ENCODE results near the gene GAPT. TPM values are rescaled to one million over a fixed set of nuclear protein-coding genes. Genes with fewer than 3 reads are reported as not detected.

Gene GAPT
- total and polyA plus RNA-seq, 4 donors: 0.17 to 2.5 (median 0.94) TPM

DNA sequence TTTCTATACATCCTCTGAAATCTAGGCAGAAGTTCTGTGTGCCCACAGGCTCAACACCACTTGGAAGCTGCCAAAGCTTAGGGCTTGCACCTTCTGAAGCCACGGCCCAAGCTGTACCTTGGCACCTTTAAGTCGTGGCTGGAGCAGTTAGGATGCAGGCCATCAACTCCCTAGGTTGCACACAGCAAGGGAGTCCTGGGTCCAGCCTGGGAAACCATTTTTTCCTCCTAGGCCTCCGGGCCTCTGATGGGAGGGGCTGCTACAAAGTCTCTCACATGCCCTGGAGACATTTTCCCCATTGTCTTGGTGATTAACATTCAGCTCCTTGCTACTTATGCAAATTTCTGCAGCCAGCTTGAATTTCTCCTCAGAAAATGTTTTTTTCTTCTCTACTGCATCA lies 15.8 kb upstream of the GAPT start (continued):
- no peak for TF ChIP-seq RAD21 (IDR thresholded peaks at IDR 0.05)
- no peak for TF ChIP-seq SP1 (IDR thresholded peaks at IDR 0.05)

- WGBS: 11% methylated on average over 1 of the region's 1 CpG
- no peaks in the 10 kb centered on the region for H3K27me3 ChIP-seq (ENCODE audit: control insufficient read depth in 4 of 4, insufficient read depth in 4 of 4, low read length in 3 of 4)
- no peaks in the 10 kb centered on the region for H3K9me3 ChIP-seq (ENCODE audit: control insufficient read depth in 4 of 4, low read length in 3 of 4)
- H3K9ac ChIP-seq (ENCODE audit: low read depth in 1 of 2, low read length in 2 of 2): no peak overlapping the region
- H3K36me3 ChIP-seq (ENCODE audit: control insufficient read depth in 4 of 4, insufficient read depth in 3 of 4, low read depth in 1 of 4, low read length in 3 of 4): no peaks in the 10 kb centered on the region
- no peaks in the 10 kb centered on the region for H3K4me1 ChIP-seq (ENCODE audit: control insufficient read depth in 4 of 4, insufficient read depth in 4 of 4, low read length in 3 of 4)
- no peak for DNase-seq (ENCODE audit: low spot score)
- TF ChIP-seq RXRA (IDR thresholded peaks at IDR 0.05) (no peak), ATF3 (IDR thresholded peaks at IDR 0.05) (no peak), RAD21 (IDR thresholded peaks at IDR 0.05) (peak; percentile 57 to 69)
- H3K4me3 ChIP-seq (ENCODE audit: low read depth in 1 of 3, low read length in 3 of 3): no peak overlapping the region
- no peak overlapping the region for H3K27ac ChIP-seq (ENCODE audit: low read depth in 1 of 2, low read length in 2 of 2)
Observed at GRCh38 chr5:58477760-58478376, 13.4 kb upstream of the GAPT start.

GRCh38 chr5:58481066-58481676 lies 10.1 kb upstream of the GAPT start:
- no peak for TF ChIP-seq RXRA (IDR thresholded peaks at IDR 0.05)
- TF ChIP-seq, protein P1, sequence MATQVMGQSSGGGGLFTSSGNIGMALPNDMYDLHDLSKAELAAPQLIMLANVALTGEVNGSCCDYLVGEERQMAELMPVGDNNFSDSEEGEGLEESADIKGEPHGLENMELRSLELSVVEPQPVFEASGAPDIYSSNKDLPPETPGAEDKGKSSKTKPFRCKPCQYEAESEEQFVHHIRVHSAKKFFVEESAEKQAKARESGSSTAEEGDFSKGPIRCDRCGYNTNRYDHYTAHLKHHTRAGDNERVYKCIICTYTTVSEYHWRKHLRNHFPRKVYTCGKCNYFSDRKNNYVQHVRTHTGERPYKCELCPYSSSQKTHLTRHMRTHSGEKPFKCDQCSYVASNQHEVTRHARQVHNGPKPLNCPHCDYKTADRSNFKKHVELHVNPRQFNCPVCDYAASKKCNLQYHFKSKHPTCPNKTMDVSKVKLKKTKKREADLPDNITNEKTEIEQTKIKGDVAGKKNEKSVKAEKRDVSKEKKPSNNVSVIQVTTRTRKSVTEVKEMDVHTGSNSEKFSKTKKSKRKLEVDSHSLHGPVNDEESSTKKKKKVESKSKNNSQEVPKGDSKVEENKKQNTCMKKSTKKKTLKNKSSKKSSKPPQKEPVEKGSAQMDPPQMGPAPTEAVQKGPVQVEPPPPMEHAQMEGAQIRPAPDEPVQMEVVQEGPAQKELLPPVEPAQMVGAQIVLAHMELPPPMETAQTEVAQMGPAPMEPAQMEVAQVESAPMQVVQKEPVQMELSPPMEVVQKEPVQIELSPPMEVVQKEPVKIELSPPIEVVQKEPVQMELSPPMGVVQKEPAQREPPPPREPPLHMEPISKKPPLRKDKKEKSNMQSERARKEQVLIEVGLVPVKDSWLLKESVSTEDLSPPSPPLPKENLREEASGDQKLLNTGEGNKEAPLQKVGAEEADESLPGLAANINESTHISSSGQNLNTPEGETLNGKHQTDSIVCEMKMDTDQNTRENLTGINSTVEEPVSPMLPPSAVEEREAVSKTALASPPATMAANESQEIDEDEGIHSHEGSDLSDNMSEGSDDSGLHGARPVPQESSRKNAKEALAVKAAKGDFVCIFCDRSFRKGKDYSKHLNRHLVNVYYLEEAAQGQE (IDR thresholded peaks at IDR 0.05): no peak
- TF ChIP-seq RAD21 (IDR thresholded peaks at IDR 0.05): no peak
- TF ChIP-seq ZBTB33 (IDR thresholded peaks at IDR 0.05): no peak
- no peak for TF ChIP-seq YY1 (IDR thresholded peaks at IDR 0.05)
- TF ChIP-seq FOXA2 (IDR thresholded peaks at IDR 0.05): no peak
- TF ChIP-seq HNF4A (conservative IDR thresholded peaks at IDR 0.05): no peak
- TF ChIP-seq ATF3 (IDR thresholded peaks at IDR 0.05): no peak
- TF ChIP-seq SP1 (IDR thresholded peaks at IDR 0.05): no peak
- no peak for TF ChIP-seq CTCF (IDR thresholded peaks at IDR 0.05; ENCODE audit: low read depth, low read length, missing input control)
- no peak for TF ChIP-seq FOXA1 (IDR thresholded peaks at IDR 0.05)
- TF ChIP-seq MAX (IDR thresholded peaks at IDR 0.05): no peak
- no peak for TF ChIP-seq HNF4G (IDR thresholded peaks at IDR 0.05)
- TF ChIP-seq GABPA (IDR thresholded peaks at IDR 0.05 in 1 of 2, conservative IDR thresholded peaks at IDR 0.05 in 1 of 2): no peak
- TF ChIP-seq EGR1 (IDR thresholded peaks at IDR 0.05; ENCODE audit: low read depth in 2 of 2): no peak
- no peak for TF ChIP-seq NR2F2 (IDR thresholded peaks at IDR 0.05)
- H3K27me3 ChIP-seq (ENCODE audit: control insufficient read depth in 4 of 4, insufficient read depth in 4 of 4, low read length in 3 of 4): no peaks in the 10 kb centered on the region
- H3K9ac ChIP-seq (ENCODE audit: low read depth in 1 of 2, low read length in 2 of 2): no peak overlapping the region
- no peaks in the 10 kb centered on the region for H3K36me3 ChIP-seq (ENCODE audit: control insufficient read depth in 4 of 4, insufficient read depth in 3 of 4, low read depth in 1 of 4, low read length in 3 of 4)
- no peak for DNase-seq (ENCODE audit: low spot score)
- no peaks in the 10 kb centered on the region for H3K4me1 ChIP-seq (ENCODE audit: control insufficient read depth in 4 of 4, insufficient read depth in 4 of 4, low read length in 3 of 4)
- no peaks in the 10 kb centered on the region for H3K9me3 ChIP-seq (ENCODE audit: control insufficient read depth in 4 of 4, low read length in 3 of 4)
- no peak overlapping the region for H3K4me3 ChIP-seq (ENCODE audit: low read depth in 1 of 3, low read length in 3 of 3)
- no peak overlapping the region for H3K27ac ChIP-seq (ENCODE audit: low read depth in 1 of 2, low read length in 2 of 2)
